Immature natural killer cell (primary cell): ENCODE data around the gene NXPH4. TPM values are rescaled to one million over a fixed set of nuclear protein-coding genes. Genes with fewer than 3 reads are reported as not detected.

Experiments
- DNase-seq, 3 donors: peaks; one replicate each; pipeline ENCODE4 v3.0.0; 2022; ENCODE audit warnings: mixed read lengths in 1 of 3
- H3K27ac Mint-ChIP-seq, 6 donors: one replicate each; pipeline ENCODE4 v1.8.0; 2020; ENCODE audit warnings: mixed read lengths in 6 of 6, mild to moderate bottlenecking in 5 of 6, inconsistent platforms in 4 of 6, moderate library complexity in 3 of 6
- H3K27me3 Mint-ChIP-seq, 3 donors: one replicate each; pipeline ENCODE4 v1.8.0; 2020 to 2021; ENCODE audit warnings: low read depth in 3 of 3, mild to moderate bottlenecking in 3 of 3, mixed read lengths in 3 of 3, moderate library complexity in 3 of 3, inconsistent platforms in 1 of 3
- H3K36me3 Mint-ChIP-seq, 3 donors: one replicate each; pipeline ENCODE4 v1.8.0; 2020; ENCODE audit warnings: mixed read lengths in 3 of 3, inconsistent platforms in 2 of 3, mild to moderate bottlenecking in 2 of 3
- H3K4me1 Mint-ChIP-seq, 2 donors: one replicate each; pipeline ENCODE4 v1.8.0; 2020; ENCODE audit warnings: inconsistent platforms in 2 of 2, mild to moderate bottlenecking in 2 of 2, mixed read lengths in 2 of 2, moderate library complexity in 1 of 2
- H3K4me3 Mint-ChIP-seq, 5 donors: one replicate each; pipeline ENCODE4 v1.8.0; 2020; ENCODE audit warnings: mild to moderate bottlenecking in 5 of 5, mixed read lengths in 5 of 5, inconsistent platforms in 3 of 5, moderate library complexity in 3 of 5
- H3K9me3 Mint-ChIP-seq, 6 donors: one replicate each; pipeline ENCODE4 v1.8.0; 2020; ENCODE audit warnings: mild to moderate bottlenecking in 6 of 6, mixed read lengths in 6 of 6, inconsistent platforms in 4 of 6, moderate library complexity in 3 of 6
- polyA plus RNA-seq, 3 donors: library from polyadenylated mRNA; unstranded; fragments of 300-500 nt; fragmentation: Illumina TruSeq; gene quantifications; one replicate each; pipeline ENCODE4 v1.2.3, GENCODE V29; 2021

Gene NXPH4
- polyA plus RNA-seq, 3 donors from 2014 or later = not detected

- peaks cover 0 to 5% (median 4%) of the 10 kb centered on the region in 3 donors for H3K27me3 Mint-ChIP-seq
- no peaks in the 10 kb centered on the region for H3K4me1 Mint-ChIP-seq
- H3K9me3 Mint-ChIP-seq = no peaks in the 10 kb centered on the region
- DNase-seq = no peak
- H3K36me3 Mint-ChIP-seq = no peaks in the 10 kb centered on the region
- no peak overlapping the region for H3K4me3 Mint-ChIP-seq
- H3K27ac Mint-ChIP-seq = no peak overlapping the region
Observed at GRCh38 chr12:57177354-57177753, 39.2 kb upstream of the NXPH4 start.

- peaks cover 0 to 6% (median 3%) of the 10 kb centered on the region in 3 donors for H3K27me3 Mint-ChIP-seq
- no peak overlapping the region for H3K27ac Mint-ChIP-seq
- DNase-seq = no peak
- no peaks in the 10 kb centered on the region for H3K4me1 Mint-ChIP-seq
- no peaks in the 10 kb centered on the region for H3K36me3 Mint-ChIP-seq
- no peak overlapping the region for H3K4me3 Mint-ChIP-seq
- no peaks in the 10 kb centered on the region for H3K9me3 Mint-ChIP-seq
Observed at GRCh38 chr12:57178213-57178612, 38.4 kb upstream of the NXPH4 start.

GRCh38 chr12:57179331-57180086, 37.1 kb upstream of the NXPH4 start:
- Mint-ChIP-seq H3K27me3 (peaks cover 0 to 6% (median 6%) of the 10 kb centered on the region in 3 donors), H3K27ac (no peak overlapping the region)

GRCh38 chr12:57180321-57180989, 36.1 kb upstream of the NXPH4 start:
- H3K4me1 Mint-ChIP-seq = no peaks in the 10 kb centered on the region
- H3K36me3 Mint-ChIP-seq = no peaks in the 10 kb centered on the region
- no peak overlapping the region for H3K4me3 Mint-ChIP-seq
- H3K27ac Mint-ChIP-seq = no peak overlapping the region
- peaks cover 0 to 6% (median 6%) of the 10 kb centered on the region in 3 donors for H3K27me3 Mint-ChIP-seq
- no peak for DNase-seq
- H3K9me3 Mint-ChIP-seq = no peaks in the 10 kb centered on the region

More at GRCh38 chr12:57179331-57180086, 37.1 kb upstream of the NXPH4 start:
- Mint-ChIP-seq H3K9me3 (no peaks in the 10 kb centered on the region), H3K4me3 (no peak overlapping the region), H3K36me3 (no peaks in the 10 kb centered on the region), H3K4me1 (no peaks in the 10 kb centered on the region)
- DNase-seq = no peak

- H3K27ac Mint-ChIP-seq = no peak overlapping the region
- H3K27me3 Mint-ChIP-seq = peaks cover 0 to 6% (median 5%) of the 10 kb centered on the region in 3 donors
- H3K4me3 Mint-ChIP-seq = no peak overlapping the region
- no peaks in the 10 kb centered on the region for H3K9me3 Mint-ChIP-seq
- no peak for DNase-seq
- H3K36me3 Mint-ChIP-seq = no peaks in the 10 kb centered on the region
- no peaks in the 10 kb centered on the region for H3K4me1 Mint-ChIP-seq
Observed at GRCh38 chr12:57181072-57181471, 35.5 kb upstream of the NXPH4 start.

GRCh38 chr12:57181561-57182155, 34.9 kb upstream of the NXPH4 start:
- Mint-ChIP-seq H3K9me3 (no peaks in the 10 kb centered on the region), H3K27ac (no peak overlapping the region), H3K4me3 (no peak overlapping the region), H3K36me3 (no peaks in the 10 kb centered on the region), H3K4me1 (no peaks in the 10 kb centered on the region), H3K27me3 (peaks cover 0 to 6% (median 3%) of the 10 kb centered on the region in 3 donors)
- DNase-seq = no peak

GRCh38 chr12:57182918-57183575, 33.5 kb upstream of the NXPH4 start:
- peaks cover 0 to 6% (median 3%) of the 10 kb centered on the region in 3 donors for H3K27me3 Mint-ChIP-seq
- H3K36me3 Mint-ChIP-seq = no peaks in the 10 kb centered on the region
- H3K4me1 Mint-ChIP-seq = no peaks in the 10 kb centered on the region
- no peak overlapping the region for H3K4me3 Mint-ChIP-seq
- peak; percentile 65 to 72 (median 66) for DNase-seq
- no peak overlapping the region for H3K27ac Mint-ChIP-seq
- H3K9me3 Mint-ChIP-seq = no peaks in the 10 kb centered on the region

GRCh38 chr12:57183939-57184725, 32.5 kb upstream of the NXPH4 start:
- Mint-ChIP-seq H3K27ac (peak overlapping the region in 1 of 6 donors; percentile 15), H3K36me3 (no peaks in the 10 kb centered on the region), H3K9me3 (no peaks in the 10 kb centered on the region), H3K4me3 (no peak overlapping the region), H3K4me1 (no peaks in the 10 kb centered on the region), H3K27me3 (peaks cover 0 to 5% (median 5%) of the 10 kb centered on the region in 3 donors)
- no peak for DNase-seq

- Mint-ChIP-seq H3K27me3 (peaks cover 0 to 5% (median 5%) of the 10 kb centered on the region in 3 donors), H3K27ac (no peak overlapping the region), H3K9me3 (no peaks in the 10 kb centered on the region)
Observed at GRCh38 chr12:57185403-57185802, 31.2 kb upstream of the NXPH4 start.

GRCh38 chr12:57185906-57186508, 30.6 kb upstream of the NXPH4 start:
- Mint-ChIP-seq H3K4me3 (no peak overlapping the region), H3K36me3 (no peaks in the 10 kb centered on the region), H3K27ac (no peak overlapping the region), H3K4me1 (no peaks in the 10 kb centered on the region), H3K27me3 (peaks cover 0 to 5% (median 5%) of the 10 kb centered on the region in 3 donors), H3K9me3 (no peaks in the 10 kb centered on the region)
- no peak for DNase-seq

More at GRCh38 chr12:57185403-57185802, 31.2 kb upstream of the NXPH4 start:
- Mint-ChIP-seq H3K4me3 (no peak overlapping the region), H3K36me3 (no peaks in the 10 kb centered on the region), H3K4me1 (no peaks in the 10 kb centered on the region)
- DNase-seq = no peak

- DNase-seq = no peak
- Mint-ChIP-seq H3K36me3 (no peaks in the 10 kb centered on the region), H3K9me3 (no peaks in the 10 kb centered on the region), H3K27me3 (peaks cover 0 to 7% (median 5%) of the 10 kb centered on the region in 3 donors), H3K27ac (no peak overlapping the region), H3K4me1 (no peaks in the 10 kb centered on the region), H3K4me3 (no peak overlapping the region)
Observed at GRCh38 chr12:57187222-57188089, 29.1 kb upstream of the NXPH4 start.

- H3K4me3 Mint-ChIP-seq = no peak overlapping the region
- no peaks in the 10 kb centered on the region for H3K4me1 Mint-ChIP-seq
- H3K36me3 Mint-ChIP-seq = no peaks in the 10 kb centered on the region
- no peaks in the 10 kb centered on the region for H3K9me3 Mint-ChIP-seq
- peaks cover 0 to 4% (median 4%) of the 10 kb centered on the region in 3 donors for H3K27me3 Mint-ChIP-seq
- H3K27ac Mint-ChIP-seq = no peak overlapping the region
- no peak for DNase-seq
Observed at GRCh38 chr12:57188090-57188425, 28.5 kb upstream of the NXPH4 start.
